Measurements from ENCODE around the gene EXT2.

- TF ChIP-seq KAT7 (CRISPR knock-in tag; IDR thresholded peaks at IDR 0.05; ENCODE audit: borderline replicate concordance) (no peak), SP1 (CRISPR knock-in tag; conservative IDR thresholded peaks at IDR 0.05) (no peak), MAX (CRISPR knock-in tag; IDR thresholded peaks at IDR 0.05) (no peak), CREB1 (CRISPR knock-in tag; IDR thresholded peaks at IDR 0.05) (no peak)
- TF ChIP-seq, protein P1, sequence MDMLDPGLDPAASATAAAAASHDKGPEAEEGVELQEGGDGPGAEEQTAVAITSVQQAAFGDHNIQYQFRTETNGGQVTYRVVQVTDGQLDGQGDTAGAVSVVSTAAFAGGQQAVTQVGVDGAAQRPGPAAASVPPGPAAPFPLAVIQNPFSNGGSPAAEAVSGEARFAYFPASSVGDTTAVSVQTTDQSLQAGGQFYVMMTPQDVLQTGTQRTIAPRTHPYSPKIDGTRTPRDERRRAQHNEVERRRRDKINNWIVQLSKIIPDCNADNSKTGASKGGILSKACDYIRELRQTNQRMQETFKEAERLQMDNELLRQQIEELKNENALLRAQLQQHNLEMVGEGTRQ (CRISPR knock-in tag; IDR thresholded peaks at IDR 0.05) = no peak
- TF ChIP-seq, protein P2, sequence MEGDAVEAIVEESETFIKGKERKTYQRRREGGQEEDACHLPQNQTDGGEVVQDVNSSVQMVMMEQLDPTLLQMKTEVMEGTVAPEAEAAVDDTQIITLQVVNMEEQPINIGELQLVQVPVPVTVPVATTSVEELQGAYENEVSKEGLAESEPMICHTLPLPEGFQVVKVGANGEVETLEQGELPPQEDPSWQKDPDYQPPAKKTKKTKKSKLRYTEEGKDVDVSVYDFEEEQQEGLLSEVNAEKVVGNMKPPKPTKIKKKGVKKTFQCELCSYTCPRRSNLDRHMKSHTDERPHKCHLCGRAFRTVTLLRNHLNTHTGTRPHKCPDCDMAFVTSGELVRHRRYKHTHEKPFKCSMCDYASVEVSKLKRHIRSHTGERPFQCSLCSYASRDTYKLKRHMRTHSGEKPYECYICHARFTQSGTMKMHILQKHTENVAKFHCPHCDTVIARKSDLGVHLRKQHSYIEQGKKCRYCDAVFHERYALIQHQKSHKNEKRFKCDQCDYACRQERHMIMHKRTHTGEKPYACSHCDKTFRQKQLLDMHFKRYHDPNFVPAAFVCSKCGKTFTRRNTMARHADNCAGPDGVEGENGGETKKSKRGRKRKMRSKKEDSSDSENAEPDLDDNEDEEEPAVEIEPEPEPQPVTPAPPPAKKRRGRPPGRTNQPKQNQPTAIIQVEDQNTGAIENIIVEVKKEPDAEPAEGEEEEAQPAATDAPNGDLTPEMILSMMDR (IDR thresholded peaks at IDR 0.05) = no peak
These were observed 17.5 kb downstream of the EXT2 start for GRCh38 chr11:44113018-44113417.

Data from WTC11 (cell line).